HL-60 (cell line): ENCODE results near the gene CTIF.

Source experiments
- DNase-seq, 2 experiments: peaks; one replicate each; pipeline ENCODE4 v3.0.0-alpha.2; 2010 to 2020; ENCODE audit warnings: low read depth in 1 of 2, low spot score in 1 of 2
- H3K27ac ChIP-seq: fragments of 250-450 bp; sonication (Bioruptor Pico); replicated peaks from 2 replicates; pipeline ENCODE4 v1.5.1; 2020; ENCODE audit warnings: mild to moderate bottlenecking, moderate library complexity
- H3K27me3 ChIP-seq: fragments of 250-450 bp; sonication (Bioruptor Pico); 2 replicates; pipeline ENCODE4 v1.5.1; 2021; ENCODE audit warnings: mild to moderate bottlenecking, moderate library complexity; ENCODE audit not compliant: insufficient read depth, poor library complexity, severe bottlenecking
- H3K4me3 ChIP-seq: replicated peaks from 2 replicates; pipeline ENCODE4 v1.5.1; 2011; ENCODE audit warnings: mild to moderate bottlenecking, control low read depth, low read length; ENCODE audit not compliant: insufficient read depth
- CTCF ChIP-seq: IDR thresholded peaks from one replicate; pipeline ENCODE4 v1.5.1; 2011; ENCODE audit warnings: low read length, control low read depth, inconsistent platforms; ENCODE audit not compliant: insufficient read depth
- GABPA ChIP-seq: IDR thresholded peaks from 2 replicates; pipeline ENCODE4 v1.6.1; 2012; ENCODE audit warnings: low read depth
- POLR2AphosphoS5 ChIP-seq: IDR thresholded peaks from 2 replicates; pipeline ENCODE4 v1.6.1; 2012; ENCODE audit warnings: low read depth
- REST ChIP-seq: IDR thresholded peaks from 2 replicates; pipeline ENCODE4 v1.6.1; 2012; ENCODE audit warnings: low read depth; ENCODE audit not compliant: insufficient replicate concordance
- SPI1 ChIP-seq: IDR thresholded peaks from 2 replicates; pipeline ENCODE4 v1.6.1; 2012; ENCODE audit warnings: low read depth, mild to moderate bottlenecking, borderline replicate concordance

Gene CTIF

GRCh38 chr18:48792611-48793380, 254.0 kb downstream of the CTIF start:
- H3K27ac ChIP-seq: no peak overlapping the region
- H3K27me3 ChIP-seq: no peaks in the 10 kb centered on the region
- no peak for DNase-seq
- H3K4me3 ChIP-seq: no peak overlapping the region
- no peak for TF ChIP-seq REST
- no peak for TF ChIP-seq CTCF
- TF ChIP-seq GABPA: no peak
- no peak for TF ChIP-seq SPI1
- TF ChIP-seq POLR2AphosphoS5: no peak

GRCh38 chr18:48794251-48794970, 255.6 kb downstream of the CTIF start:
- Histone ChIP-seq H3K4me3 (no peak overlapping the region), H3K27me3 (no peaks in the 10 kb centered on the region), H3K27ac (no peak overlapping the region)
- no peak for DNase-seq
- TF ChIP-seq GABPA: no peak
- TF ChIP-seq POLR2AphosphoS5: no peak
- TF ChIP-seq REST: no peak
- TF ChIP-seq SPI1: no peak
- no peak for TF ChIP-seq CTCF

- DNase-seq: no peak
- H3K4me3 ChIP-seq: no peak overlapping the region
- TF ChIP-seq GABPA: no peak
- TF ChIP-seq POLR2AphosphoS5: no peak
- TF ChIP-seq REST: no peak
- TF ChIP-seq SPI1: no peak
- no peak for TF ChIP-seq CTCF
- H3K27me3 ChIP-seq: no peaks in the 10 kb centered on the region
- no peak overlapping the region for H3K27ac ChIP-seq
Measured at GRCh38 chr18:48795696-48796095, 256.9 kb downstream of the CTIF start.
